HG03575 (cell line): ENCODE data around the gene FAM240B.

Experiments used
- ATAC-seq: cut with Tn5 transposase; IDR thresholded peaks from one replicate; pipeline ENCODE4 v1.9.1; 2021; ENCODE audit not compliant: unreplicated experiment, insufficient number of reproducible peaks, low FRiP score; ENCODE audit errors: extremely low read depth

FAM240B gene

DNA sequence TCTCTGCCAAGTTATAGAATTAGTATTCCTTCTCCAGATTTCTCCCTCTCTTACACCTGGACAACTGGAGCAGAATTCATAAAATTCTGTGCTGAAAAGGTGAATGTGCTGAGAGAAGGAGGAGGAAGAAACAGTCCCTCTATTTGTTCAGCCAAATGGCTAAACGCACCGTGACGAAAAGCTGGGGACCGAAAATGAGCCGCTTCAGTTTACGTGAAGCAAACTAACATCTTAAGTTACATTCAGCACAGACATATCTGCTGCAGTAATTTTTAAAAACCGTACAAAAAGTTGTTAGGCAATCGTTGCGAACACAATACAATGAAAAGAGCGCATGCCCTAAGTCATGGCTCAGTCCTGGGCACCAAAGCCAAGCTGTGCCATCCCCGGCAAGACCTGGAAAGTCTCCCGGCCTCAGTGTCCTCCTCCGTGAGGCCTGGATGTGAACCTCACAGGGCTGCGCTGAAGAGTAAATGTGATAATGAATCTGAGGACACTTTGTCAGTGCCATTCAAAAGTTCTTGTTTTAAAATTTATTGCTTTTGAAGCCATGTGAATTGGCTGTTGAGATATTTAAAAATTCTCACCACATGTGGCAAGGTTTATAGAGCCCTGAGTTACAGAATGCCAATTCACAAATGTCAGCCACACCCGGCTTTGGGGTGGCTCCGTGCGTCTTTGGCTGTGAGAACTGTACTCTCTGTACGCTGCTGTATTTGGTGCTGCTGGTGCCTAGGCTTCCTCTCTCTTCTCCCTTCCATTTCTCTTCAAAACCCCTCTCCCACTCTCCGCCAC lies 46.3 kb downstream of the FAM240B start:
- no peak for ATAC-seq

DNA sequence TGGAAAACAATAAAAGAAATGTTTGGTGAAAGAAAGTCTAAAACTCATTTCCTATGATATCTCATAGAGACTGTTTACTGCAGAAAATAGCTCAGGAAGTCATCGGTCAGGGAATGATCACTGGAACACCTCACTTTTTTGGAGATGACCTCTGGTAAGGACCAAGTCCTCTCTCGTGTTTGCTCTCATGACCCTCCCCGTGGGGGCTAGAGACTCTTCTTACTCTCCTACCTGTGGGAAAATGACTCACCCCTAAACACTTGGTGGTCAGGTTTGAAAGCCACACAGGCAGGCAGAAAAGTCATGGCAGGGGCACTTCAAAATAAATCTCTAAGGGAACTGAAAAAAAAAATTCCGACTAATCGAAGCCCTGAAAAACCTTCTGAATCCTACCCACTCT lies 48.2 kb downstream of the FAM240B start:
- no peak for ATAC-seq

DNA sequence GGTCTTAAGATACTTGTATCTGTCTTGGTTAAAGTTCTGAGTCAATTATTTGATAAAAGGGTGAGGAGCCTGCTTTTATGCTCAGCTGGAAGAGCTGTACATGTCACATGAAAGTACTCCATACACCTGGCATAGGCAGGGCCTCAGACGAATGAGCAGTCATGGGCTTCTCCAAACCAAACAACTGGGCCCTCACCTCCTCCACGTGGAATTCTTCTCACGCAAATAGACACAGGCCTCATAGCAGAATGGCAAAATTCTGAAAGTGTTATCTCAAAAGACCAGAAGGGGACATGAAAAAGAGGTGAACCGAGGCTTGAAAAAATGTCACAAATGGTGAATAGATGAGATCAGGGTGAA lies 48.6 kb downstream of the FAM240B start:
- no peak for ATAC-seq

DNA sequence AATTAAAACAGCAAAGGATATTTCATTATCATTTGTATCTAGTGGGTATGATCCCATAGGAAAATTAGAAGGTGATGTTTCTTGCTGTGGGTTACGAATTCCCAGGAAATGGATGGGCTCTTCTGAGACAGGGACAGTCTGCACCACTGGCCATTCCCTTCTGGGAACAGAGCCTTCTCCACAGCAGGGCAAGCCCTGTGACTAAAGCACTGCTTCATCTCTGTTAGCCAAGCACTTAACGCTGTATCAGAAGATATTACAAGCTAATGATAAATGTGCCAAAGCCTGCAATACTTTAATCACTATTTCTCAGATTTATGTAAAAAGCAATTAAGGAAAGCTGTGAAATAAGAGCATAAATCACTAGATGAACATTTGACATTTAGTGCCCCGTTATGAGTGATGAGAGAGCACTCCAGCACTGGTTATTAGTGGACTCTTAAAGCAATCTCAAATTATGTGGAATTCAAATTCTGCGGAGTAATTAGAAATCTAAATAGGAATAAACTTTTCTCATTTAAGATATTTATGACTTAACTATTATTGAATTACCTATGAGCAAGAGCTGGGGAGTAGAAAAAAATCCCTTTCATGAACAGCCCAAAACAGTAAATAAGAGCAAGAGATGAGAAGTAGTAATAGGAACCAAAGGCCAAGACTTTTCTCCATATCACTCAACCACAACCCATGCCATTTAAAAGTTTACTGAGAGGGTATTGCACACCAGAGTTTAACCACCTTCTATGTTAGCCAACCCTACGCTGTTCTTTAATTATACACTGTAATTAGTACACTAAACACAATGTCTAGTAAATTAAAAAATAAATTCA lies 49.2 kb downstream of the FAM240B start:
- no peak for ATAC-seq

DNA sequence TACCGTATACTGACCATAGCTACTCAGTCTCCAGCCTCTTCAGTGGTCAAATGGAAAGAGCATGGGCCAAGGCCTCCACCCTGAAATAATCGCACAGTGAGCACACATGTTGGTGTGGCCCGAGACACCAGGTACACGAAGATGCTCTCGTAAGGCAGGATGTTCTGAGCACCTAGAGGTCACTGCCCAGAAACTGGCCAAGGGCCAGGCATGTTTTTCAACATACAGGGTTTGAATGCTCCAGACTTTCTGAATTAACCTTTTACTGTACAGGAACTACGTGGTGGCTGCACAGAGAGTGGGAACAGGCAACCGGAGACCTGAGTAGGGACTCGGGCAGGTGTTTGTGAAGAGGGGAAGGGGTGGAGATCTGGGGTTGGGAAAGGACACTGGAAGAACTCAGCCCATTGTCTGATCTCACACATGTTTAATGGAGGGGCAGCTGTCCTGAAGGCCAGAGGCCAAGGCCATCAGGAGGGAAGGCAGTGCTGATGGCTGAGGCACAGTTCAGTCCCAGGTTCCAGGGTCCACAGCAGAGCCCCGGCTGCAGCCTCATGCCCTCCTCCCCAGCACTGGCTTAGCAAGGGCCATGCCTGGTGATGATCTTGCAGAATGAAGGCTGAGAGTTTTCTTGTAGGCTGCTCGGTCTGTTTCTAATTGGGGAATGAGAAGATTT lies 51.0 kb downstream of the FAM240B start:
- no peak for ATAC-seq

DNA sequence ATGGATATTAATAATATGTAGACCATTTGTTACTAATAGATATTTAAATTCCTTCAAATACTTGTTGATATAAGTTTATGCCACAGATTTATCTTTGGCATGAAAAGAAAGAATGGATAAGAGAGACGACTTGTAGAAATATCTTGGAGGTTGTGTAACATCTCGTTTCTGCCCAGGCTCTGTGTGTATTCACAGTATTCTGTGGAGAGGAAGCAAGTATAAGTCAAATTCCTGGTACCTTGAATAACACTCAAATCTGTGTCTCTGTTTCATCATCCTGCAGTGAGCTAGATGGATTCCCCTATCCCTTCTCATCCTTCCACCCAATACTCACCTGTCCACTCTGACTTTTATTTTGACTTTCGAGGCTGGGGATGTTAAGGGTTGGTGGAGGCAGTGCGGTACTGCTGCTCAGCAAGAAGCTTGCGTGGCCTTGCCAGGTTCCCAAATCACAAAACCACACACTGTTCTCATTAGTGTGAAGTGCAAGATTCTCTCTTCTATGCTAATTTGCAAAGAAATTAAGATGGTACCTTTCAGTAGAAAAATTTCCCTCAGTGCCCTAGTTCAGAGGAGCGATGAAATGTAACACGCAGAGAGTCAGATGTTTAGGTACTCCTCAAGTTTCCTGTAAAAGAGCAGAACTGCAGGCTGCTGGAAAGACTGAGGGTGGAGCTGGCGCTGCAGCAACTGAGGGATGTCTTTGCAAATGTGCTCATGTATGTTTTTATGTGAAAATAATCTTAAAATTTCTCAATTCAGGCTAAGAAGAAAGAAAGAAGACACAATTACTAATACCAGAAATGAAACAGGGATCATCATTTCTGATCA lies 57.0 kb downstream of the FAM240B start:
- no peak for ATAC-seq

DNA sequence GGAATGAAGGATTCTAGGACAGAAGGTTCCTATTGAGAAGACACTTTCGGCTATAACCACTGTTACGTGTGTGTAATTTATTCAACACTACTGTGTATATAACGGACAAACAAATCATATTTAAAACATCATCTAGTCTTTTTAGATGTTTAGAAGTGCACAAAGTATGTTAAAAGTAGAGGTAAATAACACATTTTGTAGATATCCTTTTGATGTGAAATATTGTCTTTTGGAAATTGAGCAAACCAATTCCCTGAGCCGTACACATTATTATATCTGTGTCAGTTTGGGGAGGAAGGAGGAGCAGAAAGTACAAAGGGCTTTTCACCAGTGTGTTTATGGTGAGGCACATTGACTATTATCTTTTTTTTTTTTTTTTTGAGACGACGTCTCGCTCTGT lies 60.4 kb downstream of the FAM240B start:
- no peak for ATAC-seq

DNA sequence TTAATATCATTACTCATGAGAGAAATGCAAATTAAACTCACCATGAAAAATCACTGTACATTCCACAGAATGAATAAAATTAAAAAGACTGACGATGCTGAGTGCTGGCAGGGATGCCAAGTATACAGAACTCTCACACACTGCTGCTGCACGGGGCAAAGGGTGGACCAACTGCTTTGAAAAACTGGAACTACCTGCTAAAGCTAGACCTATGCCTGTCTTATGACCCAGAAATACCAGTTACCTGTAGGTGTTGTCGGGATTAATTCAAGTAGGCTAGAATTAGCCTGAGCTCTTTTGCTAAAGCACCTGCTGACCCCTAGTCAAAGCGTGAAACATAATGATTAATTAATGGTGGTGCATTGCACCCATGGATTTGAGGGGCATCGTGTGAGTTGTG lies 63.0 kb downstream of the FAM240B start:
- ATAC-seq, result no peak

DNA sequence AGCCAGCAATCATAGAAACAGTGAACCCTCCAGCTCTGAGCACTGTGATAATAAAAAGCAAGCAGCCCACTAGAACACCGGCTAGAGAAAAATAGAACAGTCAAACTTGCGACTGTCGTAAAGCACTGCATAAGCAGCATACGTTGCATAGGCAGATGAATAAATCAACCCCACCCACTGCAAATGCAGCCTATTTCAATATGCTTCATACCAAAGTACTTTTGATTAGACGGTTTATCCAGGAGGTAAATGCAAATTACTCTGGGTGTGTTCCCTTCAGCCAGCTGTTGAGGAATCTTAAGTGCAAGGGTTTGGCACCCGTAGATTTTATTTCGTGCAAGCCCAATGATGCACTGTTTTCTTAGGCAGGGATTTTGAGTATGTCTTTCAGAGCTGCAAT lies 67.4 kb downstream of the FAM240B start:
- ATAC-seq, result no peak

DNA sequence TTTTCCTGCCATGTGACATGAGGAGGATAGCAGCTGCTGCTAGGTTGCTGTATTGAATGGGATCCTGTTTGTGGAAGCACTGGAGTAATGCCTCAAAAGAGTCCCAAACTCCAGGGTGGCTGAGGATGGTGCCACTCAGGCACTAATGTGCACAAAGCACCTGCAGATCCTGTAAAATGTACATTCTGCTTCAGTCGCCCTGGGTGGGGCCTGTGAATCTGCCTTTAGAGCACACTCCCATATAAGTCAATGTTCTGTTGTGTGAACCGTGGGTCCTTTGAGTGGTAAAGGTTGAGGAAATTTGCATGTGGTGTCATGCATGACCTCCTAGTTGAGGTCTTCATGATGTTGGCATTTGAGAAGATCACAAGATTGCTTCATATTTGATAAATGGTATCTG lies 67.9 kb downstream of the FAM240B start:
- ATAC-seq, result no peak

DNA sequence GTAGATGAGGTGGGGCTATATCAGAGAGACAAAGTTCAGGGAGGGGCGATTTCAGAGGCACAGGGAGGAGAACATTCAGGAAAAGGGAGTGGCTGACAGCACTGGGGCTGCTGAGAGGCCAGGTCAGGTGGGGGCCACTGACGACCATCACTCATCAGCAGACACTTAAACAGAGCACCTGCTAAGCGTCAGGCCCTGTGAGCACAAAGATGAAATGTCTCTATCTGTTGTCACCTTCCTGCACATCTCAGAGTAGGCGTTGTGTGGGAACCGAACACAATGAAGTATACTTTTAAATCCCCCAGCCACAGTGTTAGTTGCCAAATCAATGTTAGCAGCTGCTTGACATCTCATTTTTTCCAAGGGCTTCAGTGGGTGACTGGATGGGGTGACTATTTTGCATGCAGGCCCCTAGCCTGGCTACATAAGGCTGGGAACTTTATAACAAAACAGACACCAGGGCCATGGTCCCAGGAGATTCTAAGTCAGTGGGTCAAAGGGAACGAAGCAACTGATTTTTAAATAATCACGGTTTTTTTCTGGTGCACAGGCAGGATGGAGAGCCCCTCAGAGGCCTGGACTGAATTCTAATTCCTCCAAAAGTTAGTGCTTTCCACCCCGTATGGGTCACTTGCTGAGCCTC lies 68.4 kb downstream of the FAM240B start:
- ATAC-seq, result no peak

DNA sequence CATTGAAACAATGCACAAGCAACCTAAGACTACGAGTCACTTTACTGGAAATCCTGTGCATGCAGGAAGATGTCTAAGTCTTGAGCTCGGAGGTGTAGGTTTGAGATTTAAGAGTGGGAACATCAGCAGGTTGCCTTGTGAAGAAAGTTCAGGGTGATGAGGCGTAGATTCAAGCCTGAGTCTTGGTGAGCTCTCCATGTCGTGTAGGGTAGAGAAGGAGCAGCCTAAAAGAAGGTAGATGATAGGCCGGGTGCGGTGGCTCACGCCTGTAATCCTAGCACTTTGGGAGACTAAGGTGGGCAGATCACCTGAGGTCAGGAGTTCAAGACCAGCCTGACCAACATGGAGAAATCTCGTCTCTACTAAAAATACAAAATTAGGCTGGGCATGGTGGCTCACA lies 69.4 kb downstream of the FAM240B start:
- no peak for ATAC-seq

DNA sequence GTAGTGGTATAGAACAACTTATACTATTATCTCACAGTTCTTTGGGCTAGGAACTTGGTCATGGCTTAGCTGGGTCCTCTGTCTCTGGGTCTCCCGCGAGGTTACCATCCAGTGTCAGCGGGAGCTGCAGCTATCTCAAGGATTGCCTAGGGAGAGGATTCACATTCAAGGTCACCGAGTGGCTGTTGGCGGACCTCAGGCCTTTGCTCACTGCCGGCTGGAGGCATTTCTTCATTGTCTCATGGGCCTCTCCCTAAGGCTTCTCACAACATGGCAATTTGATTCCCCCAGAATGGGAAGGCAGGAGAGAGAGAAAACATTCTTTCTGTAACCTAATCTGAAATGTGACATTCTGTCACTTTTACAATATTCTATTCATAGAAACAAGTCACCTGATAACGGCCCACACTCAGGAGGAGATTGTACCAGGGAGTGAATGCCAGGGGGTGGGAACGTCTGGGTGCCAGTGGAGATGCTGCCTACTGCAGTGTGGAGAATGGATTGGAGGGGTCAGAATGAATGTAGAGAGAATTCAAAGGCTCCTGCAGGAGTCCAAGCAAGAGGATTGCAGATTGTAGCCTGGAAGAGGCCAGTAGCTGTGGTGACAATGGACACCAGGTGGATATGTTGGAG lies 70.1 kb downstream of the FAM240B start:
- no peak for ATAC-seq

DNA sequence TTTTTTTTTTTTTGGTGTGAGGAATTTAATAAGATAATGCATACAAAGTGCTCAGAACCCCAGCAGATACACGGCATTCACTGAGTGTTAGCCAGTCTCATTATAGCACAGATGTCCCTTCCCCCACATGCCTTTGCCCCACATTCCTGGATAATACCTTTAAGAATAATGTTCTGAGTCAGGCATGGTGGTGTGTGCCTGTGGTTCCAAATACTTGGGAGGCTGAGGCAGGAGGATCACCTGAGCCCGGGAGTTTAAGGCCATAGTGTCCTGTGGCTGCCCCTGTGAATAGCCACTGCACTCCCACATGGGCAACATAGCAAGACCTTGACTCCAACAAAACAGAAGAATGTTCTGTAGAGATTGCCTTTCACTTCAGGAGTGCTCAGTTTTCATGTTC lies 75.3 kb downstream of the FAM240B start:
- no peak for ATAC-seq
